Activated T-helper 1 cell treated with anti-CD3 and anti-CD28 coated beads, Interleukin-2, amount 50 U/mL, for 16 hours (primary cell): Measurements from ENCODE around the gene SRGAP1.

Experiments
- DNase-seq, 2 donors: peaks; one replicate each; pipeline ENCODE4 v3.0.0-alpha.2; 2020; ENCODE audit warnings: low read depth in 1 of 2, low spot score in 1 of 2

Gene SRGAP1

GRCh38 chr12:63844391-63845341, at the start of gene SRGAP1:
SRGAP1 (plus strand) TSS chr12:63844700; CDS start chr12:63844817, 117 bp downstream.
- no peak for DNase-seq

- DNase-seq, result no peak
Measured at GRCh38 chr12:63795032-63795687, 49.3 kb upstream of the SRGAP1 start.

- no peak for DNase-seq
Measured at GRCh38 chr12:63795944-63796343, 48.6 kb upstream of the SRGAP1 start.

GRCh38 chr12:63802012-63802608, 42.4 kb upstream of the SRGAP1 start:
- no peak for DNase-seq

DNA sequence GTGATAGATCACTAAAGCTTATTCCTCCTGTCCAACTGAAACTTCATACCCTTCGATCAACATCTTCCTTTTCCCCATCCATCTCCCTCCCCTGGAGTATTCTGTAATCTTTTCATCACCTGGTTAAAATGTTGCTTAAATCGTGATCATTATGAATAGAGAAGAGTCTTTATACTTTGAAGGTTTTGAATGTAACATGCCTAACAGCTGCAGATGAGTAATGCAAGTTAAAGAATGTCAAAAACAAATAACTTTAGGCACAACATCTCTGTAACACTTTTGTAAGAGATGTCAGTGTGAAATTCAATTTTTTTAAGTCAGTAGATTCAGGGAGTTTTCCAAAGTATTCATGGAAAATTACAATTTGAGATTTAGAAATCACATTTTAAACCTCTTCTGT, 39.8 kb upstream of the SRGAP1 start:
- no peak for DNase-seq

DNA sequence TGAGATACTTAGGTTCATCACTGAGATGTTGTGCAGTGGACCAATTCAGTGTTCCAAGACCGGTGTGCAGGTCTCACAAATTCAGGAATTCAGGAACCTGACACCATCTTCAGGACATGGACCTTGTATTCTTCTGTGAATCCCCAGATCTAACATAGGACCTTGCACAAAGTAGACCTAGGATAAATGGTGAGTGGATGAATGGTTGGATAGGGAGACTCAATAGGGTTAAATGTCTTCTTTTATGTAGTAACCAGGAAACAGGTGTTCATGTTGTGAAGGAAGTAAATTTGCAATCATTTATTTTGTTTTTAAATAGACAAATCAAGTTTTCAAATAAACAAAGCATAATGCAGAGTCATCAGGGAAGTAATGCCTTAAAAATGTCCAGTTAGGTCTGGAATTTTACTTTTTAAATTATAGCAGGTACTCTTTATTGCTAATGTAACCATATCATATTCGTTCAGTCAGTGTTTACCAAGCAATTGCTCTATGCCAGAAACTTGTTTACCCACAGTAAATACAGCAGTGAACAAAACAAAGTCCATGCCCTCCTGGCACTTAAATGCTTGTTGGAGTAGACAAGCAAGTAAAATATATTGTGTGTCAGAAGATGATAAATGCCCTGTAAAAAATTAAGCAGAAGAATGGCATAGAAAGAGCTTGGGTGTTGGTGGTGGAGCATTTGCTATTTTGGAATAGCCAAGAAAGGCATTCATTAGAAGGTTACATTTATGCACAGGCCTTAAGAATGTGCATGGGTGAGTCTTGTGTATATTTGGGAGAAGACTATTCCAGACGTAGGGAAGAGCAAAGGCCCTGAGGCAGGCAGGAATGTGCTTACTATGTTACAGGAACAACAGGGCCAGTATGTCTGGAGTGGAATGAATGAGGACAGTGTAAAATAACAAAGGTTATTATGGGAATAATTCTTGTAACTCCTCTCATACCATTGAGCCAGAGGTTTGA, 38.5 kb upstream of the SRGAP1 start:
- no peak for DNase-seq

- no peak for DNase-seq
Measured at GRCh38 chr12:63808631-63809030, 35.9 kb upstream of the SRGAP1 start.

GRCh38 chr12:63809566-63809965, 34.9 kb upstream of the SRGAP1 start:
- DNase-seq, result no peak

DNA sequence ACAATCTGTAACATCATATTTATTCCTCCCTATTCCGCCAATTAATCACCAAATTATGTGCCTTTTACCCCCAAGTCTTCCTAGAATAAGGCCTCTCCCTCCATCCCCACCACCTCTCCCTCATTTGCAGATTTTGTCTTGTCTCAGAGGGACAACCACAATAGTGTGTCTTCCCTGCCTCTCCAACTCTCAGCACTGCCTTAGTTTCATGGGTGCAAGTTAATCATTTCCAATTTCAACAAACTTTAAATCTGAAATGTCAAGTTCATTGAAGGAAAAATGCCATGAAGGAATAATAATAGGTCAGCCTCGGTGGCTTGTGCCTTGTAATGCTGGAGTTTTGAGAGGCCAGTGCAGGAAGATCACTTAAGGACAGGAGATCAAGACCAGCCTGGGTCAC, 33.2 kb upstream of the SRGAP1 start:
- DNase-seq, result no peak

- DNase-seq, result no peak
Measured at GRCh38 chr12:63811755-63812154, 32.7 kb upstream of the SRGAP1 start.

DNA sequence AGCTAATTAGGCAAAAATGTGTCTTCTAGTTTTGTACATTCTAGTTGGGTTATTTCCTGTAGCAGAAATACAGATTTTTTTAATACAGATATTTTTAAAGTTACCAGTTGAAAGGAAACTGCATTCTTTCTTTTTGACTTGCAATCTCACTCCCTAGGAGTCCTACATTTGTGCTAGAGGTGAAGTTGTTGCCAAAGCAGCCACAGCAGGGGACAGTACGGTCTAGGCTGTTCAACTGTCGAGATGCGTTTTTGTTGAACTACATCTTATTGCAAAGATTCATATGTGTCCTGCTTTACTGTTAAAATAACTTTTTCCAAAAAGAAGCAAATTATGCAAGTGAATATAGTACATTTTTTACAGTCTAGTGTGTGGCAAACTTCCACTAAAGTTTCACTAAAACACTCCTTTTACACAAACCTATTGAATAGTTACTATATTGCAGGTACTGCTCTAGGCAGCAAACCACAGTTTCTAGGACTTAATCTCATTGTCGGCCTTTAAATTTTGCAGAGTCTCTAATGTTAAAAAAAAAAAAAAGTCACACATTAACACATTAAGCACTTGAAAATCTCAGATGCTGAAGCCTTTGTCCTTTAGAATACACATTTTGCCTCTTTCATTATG, 30.2 kb upstream of the SRGAP1 start:
- DNase-seq, result no peak

GRCh38 chr12:63815482-63815852, 29.0 kb upstream of the SRGAP1 start:
- DNase-seq, result no peak

GRCh38 chr12:63816031-63816430, 28.5 kb upstream of the SRGAP1 start:
- DNase-seq, result no peak

GRCh38 chr12:63820427-63820826, 24.1 kb upstream of the SRGAP1 start:
- DNase-seq, result no peak

GRCh38 chr12:63821781-63822251, 22.7 kb upstream of the SRGAP1 start:
- DNase-seq, result no peak

- DNase-seq, result no peak
Measured at GRCh38 chr12:63822352-63822751, 22.1 kb upstream of the SRGAP1 start.

GRCh38 chr12:63823040-63823439, 21.5 kb upstream of the SRGAP1 start:
- DNase-seq, result no peak

- no peak for DNase-seq
Measured at GRCh38 chr12:63826006-63826585, 18.4 kb upstream of the SRGAP1 start.

- DNase-seq, result no peak
Measured at GRCh38 chr12:63828867-63829266, 15.6 kb upstream of the SRGAP1 start.

DNA sequence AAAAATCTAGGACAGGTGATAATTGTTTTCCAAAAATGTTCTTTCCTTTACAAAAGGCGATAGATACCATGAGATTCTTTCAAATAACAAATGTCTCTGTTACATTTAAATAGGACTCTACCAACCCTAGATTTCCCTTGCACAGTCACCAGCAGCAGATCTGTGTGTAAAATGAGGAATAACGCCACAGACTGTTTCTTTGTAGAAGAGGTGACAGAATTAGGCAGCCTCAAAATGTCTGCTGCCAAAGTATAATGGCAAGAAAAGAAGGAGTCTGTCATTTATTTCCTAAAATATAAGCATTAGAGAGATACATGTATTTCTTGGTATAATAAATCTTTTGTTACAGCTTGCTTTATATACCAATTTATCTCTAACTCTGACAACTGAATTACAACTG, 8.5 kb upstream of the SRGAP1 start:
- DNase-seq, result no peak
